Stimulated activated CD4-positive, alpha-beta T cell treated with anti-CD3 and anti-CD28 coated beads, Interleukin-2, amount 100 ng/mL, for 24 hours (primary cell): ENCODE measurements around the gene PSRC1.

ENCODE experiments used
- DNase-seq, 2 donors: peaks; one replicate each; pipeline ENCODE4 v3.0.0-alpha.2; 2020

The PSRC1 gene

DNA sequence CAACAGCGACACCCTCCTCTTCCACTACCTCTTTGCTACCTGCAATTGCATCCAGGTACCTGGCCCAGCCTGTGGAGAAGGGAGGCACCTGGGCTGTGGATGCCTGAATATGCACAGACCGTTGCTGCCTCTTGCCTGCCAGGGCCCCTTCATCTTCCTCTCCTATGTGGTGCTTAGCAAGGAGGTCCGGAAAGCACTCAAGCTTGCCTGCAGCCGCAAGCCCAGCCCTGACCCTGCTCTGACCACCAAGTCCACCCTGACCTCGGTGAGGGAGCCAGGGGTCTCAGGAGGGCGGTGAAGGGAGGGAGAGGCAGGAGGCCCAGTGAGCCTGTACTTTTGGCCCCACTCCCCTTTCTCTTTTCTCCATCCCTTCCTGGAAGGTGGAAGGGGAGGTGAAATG, 11.5 kb downstream of the PSRC1 start:
- no peak for DNase-seq

DNA sequence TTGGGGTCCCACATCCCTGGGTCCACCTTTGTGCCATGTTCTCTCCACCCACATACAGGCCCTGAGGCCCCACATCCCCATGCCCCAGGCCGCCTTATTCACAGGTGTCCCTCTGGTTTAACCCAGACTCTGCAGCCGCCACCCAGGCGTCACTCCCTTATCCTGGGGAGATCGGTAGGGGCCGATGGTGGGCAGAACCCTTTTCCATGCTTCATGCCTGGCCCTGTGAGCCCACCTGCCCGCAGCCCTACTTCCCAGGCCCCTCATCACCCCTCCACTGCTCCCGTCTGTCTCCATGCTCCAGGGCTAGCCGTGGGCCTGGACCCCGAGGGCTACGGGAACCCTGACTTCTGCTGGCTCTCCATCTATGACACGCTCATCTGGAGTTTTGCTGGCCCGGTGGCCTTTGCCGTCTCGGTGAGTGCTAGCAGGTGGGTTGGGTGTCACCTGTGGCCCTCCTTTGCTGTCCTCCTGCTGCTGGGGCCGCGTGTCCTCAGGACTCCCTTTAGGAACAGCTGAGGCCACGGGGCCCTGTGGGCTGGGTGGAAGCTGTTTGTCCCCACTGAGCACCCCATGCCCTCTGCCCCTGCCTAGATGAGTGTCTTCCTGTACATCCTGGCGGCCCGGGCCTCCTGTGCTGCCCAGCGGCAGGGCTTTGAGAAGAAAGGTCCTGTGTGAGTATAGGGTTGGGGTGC, 12.2 kb downstream of the PSRC1 start:
- DNase-seq, result no peak

DNA sequence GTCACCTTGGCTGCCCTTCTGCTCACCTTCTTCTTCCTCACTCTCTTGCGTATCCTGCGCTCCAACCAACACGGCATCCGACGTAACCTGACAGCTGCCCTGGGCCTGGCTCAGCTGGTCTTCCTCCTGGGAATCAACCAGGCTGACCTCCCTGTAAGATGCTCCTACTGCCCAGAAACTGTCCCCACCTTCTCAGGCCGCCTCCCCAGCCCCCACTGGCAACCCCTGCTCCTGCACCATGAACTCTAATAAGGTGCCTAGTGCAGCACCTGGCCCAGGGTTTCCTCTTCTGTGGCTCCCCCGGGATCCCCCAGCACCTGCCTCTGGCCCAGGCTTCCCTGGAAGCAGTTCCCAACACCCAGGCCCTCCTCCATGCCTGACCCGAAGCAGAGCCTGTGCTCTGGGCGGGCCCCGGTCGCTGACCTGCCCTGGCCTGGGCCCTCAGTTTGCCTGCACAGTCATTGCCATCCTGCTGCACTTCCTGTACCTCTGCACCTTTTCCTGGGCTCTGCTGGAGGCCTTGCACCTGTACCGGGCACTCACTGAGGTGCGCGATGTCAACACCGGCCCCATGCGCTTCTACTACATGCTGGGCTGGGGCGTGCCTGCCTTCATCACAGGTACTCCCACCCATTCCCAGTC, 12.8 kb downstream of the PSRC1 start:
- no peak for DNase-seq

DNA sequence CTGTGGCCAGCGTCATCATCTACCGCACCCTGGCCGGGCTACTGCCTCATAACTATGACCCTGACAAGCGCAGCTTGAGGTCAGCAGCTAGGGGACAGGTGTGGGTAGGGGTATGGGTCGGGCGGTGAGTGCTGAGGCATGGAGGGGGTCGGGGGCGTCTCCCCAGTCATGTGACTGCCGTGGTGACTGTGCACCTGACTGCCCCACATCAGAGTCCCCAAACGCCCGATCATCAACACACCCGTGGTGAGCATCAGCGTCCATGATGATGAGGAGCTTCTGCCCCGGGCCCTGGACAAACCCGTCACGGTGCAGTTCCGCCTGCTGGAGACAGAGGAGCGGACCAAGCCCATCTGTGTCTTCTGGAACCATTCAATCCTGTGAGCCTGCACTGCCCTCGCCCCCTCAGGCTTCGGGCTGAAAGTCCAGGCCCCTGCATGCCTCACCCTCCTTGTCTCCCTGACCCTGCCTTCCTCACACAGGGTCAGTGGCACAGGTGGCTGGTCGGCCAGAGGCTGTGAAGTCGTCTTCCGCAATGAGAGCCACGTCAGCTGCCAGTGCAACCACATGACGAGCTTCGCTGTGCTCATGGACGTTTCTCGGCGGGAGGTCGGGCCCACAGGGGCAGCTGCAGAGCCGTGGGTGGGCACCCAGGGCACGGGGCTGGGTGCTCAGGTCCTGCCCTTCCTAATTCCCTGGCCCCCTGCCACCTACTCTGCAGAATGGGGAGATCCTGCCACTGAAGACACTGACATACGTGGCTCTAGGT, 13.5 kb downstream of the PSRC1 start:
- no peak for DNase-seq

DNA sequence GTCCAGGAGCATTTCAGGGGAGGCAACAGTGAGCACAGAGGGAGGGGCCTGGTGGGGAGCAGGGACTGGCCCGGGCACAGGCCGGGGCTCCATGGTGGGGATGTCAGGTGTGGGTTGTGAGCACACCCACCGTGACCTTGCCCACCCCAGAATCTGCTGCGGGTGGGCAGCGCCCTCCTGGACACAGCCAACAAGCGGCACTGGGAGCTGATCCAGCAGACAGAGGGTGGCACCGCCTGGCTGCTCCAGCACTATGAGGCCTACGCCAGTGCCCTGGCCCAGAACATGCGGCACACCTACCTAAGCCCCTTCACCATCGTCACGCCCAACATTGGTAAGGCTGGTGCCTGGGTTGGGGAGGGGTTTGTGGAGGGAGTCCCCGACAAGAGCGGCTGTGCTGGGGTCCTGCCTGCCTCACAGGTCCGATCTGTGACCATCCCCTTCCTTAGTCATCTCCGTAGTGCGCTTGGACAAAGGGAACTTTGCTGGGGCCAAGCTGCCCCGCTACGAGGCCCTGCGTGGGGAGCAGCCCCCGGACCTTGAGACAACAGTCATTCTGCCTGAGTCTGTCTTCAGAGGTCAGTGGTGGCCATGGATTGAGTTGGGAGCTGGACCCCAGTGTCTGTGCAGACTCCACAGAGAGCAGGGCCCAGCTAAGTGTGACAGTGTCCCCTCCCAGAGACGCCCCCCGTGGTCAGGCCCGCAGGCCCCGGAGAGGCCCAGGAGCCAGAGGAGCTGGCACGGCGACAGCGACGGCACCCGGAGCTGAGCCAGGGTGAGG, 14.3 kb downstream of the PSRC1 start:
- DNase-seq, result no peak

DNA sequence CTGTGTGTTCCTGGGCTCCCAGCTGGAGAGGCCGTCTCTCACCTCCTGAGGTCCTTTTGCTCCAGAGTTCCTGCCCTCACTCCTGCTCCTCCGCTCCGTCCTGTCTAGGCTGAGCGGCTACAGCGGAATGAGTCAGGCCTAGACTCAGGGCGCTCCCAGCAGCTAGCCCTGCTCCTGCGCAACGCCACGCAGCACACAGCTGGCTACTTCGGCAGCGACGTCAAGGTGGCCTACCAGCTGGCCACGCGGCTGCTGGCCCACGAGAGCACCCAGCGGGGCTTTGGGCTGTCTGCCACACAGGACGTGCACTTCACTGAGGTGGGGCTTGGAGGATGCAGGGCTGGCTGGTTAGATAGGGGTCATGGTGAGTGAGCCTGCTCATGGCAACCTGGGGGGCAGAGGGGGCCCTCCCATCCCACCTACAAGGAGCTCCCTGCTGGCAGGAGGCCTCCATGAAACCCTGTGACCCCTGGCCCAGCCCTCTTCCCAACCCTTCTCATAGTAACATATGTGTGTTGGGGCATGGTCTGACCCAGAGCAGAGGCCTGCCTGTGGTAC, 15.1 kb downstream of the PSRC1 start:
- no peak for DNase-seq

DNA sequence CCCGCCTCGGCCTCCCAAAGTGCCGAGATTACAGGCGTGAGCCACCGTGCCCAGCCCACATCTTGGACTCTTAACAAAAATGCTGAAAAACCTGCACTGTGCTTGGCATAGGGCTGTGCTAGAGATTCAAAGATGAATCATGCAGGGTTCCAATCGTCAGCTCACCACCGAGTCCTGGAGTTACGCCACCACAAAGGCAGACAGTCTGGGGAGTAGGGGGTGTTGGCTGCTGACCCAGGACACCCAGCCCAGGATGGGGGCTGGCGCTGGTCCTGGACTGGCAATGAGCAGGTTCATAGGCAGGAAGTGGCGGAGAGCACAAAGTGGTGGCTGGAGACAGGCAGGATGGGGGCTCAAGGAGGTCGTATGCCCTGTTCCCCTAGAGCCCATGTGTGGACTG, 16.0 kb downstream of the PSRC1 start:
- DNase-seq, result no peak

DNA sequence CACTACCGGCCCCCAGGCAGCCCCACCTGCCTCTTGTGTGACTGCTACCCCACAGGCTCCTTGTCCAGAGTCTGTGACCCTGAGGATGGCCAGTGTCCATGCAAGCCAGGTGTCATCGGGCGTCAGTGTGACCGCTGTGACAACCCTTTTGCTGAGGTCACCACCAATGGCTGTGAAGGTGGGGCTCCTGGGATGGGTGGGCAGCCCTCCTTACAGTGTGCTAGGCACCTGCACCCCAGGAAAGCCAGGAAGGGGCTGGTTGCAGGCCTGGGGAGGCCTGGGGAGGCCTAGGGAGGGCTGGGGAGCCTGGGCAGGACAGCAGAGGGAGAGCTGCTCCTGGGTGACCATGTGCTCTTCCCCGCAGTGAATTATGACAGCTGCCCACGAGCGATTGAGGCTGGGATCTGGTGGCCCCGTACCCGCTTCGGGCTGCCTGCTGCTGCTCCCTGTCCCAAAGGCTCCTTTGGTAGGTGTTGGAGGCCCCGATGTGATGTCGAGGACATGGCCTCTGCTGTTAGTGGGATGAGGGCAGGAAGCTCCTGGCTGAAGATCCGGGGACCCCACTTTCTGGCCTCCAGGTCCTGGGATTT, 17.1 kb downstream of the PSRC1 start:
- DNase-seq, result no peak

DNA sequence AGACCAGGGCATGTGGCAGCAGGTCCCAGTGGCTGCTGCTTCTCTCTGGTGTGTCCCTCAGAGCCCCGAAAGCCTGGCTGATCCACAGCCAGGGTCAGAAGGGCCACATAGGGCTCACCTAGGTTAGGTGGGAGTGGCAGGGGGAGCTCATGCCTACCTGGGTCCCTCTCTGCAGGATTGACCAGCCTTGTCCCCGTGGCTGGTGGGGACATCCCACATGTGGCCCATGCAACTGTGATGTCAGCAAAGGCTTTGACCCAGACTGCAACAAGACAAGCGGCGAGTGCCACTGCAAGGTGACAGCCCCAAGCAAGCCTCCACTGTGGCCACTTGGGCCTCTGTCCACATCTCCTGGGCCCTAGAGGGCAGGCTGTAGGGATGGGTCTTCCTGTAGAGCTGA, 17.9 kb downstream of the PSRC1 start:
- no peak for DNase-seq

DNA sequence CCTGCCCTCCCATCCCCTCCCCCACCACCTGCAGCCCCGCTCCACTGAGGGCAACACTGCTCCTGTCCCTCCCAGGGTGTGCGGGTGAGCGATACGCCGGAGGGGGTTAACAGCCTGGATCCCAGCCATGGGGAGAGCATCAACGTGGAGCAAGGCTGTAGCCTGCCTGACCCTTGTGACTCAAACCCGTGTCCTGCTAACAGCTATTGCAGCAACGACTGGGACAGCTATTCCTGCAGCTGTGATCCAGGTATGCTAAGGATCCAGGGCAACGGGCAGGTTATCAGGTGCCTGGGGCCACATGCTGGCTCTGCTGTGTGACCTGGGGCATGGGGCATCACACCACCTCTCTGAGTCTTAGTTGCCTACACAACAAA, 18.6 kb downstream of the PSRC1 start:
- DNase-seq, result no peak

DNA sequence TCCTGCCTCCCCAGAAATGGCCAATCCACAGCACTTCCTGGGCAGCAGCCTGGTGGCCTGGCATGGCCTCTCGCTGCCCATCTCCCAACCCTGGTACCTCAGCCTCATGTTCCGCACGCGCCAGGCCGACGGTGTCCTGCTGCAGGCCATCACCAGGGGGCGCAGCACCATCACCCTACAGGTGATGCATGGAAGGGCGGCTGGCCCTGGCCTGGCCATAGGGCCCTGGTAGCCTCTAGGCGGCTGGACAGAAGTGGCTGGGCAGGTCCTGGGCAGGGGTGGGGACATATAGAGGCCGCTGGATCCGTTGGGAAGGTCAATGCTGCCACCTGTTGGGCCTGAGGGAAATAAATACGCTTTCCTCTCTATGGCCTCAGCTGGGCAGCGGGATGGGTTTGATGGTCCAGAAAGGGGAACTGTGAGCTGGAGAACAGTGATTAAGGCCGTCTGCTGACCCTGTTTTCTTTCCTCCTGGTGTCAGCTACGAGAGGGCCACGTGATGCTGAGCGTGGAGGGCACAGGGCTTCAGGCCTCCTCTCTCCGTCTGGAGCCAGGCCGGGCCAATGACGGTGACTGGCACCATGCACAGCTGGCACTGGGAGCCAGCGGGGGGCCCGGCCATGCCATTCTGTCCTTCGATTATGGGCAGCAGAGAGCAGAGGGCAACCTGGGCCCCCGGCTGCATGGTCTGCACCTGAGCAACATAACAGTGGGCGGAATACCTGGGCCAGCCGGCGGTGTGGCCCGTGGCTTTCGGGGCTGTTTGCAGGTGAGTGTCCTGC, 19.2 kb downstream of the PSRC1 start:
- DNase-seq, result peak; percentile 85 to 89

DNA sequence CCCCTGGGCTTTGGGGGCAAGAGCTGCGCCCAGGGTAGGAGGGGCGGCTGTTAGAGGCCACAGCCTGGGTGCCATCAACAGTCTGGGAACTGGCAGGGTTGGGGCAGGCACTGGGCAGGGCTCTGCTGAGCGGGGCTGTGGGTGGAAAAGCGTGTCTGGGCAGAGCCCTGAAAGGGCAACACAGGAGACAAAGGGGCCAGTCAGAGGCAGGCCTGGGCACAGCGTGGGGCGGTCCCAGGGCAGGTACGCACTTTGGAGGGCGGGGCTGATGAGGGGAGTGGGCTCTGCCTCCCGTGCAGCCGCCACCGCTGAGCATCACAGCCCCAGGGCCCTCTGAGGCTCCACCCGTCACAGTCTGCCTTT, 19.7 kb downstream of the PSRC1 start:
- no peak for DNase-seq

DNA sequence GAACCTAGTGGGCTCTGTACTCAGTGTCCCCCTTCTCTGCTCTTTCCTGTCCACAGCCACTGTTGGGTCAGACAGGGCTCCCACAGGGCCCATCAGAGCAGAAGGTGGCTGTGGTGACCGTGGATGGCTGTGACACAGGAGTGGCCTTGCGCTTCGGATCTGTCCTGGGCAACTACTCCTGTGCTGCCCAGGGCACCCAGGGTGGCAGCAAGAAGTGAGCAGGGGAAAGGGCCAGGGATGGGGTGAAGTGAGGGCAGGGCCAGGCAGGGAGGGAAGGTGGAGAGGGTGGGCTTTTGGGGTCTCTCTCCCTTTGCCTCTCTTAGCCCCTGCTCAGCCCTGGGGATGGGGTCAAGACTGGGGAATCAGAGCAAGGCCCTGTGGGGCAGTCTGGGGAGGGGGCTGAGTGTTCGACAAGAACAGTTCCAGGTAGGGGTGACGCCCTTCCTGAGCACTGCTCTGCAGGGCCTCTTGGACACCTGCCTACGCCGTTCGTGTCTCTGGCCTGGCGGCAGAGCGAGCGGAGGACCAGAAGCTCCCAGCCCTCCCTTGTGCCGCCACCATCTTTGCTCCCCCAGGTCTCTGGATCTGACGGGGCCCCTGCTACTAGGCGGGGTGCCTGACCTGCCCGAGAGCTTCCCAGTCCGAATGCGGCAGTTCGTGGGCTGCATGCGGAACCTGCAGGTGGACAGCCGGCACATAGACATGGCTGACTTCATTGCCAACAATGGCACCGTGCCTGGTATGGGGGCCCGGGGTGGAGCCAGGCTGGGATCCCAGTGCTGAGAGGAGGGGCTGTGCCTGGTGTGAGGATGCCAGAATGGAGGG, 20.5 kb downstream of the PSRC1 start:
- no peak for DNase-seq

DNA sequence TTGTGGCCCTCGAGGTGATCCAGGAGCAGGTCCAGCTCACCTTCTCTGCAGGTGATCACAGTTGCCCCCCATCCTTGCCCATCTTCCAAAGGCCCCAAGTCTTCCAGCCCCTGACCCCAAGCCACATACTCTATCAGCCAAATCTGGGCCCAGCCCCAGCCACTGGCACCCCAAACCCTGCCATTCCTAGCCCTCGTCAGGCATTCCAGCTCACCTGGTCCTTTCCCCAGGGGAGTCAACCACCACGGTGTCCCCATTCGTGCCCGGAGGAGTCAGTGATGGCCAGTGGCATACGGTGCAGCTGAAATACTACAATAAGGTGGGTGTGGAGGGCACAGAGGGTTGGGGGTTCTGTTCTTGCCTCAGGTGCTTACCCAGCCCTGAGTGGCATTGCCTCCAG, 21.4 kb downstream of the PSRC1 start:
- DNase-seq, result no peak

DNA sequence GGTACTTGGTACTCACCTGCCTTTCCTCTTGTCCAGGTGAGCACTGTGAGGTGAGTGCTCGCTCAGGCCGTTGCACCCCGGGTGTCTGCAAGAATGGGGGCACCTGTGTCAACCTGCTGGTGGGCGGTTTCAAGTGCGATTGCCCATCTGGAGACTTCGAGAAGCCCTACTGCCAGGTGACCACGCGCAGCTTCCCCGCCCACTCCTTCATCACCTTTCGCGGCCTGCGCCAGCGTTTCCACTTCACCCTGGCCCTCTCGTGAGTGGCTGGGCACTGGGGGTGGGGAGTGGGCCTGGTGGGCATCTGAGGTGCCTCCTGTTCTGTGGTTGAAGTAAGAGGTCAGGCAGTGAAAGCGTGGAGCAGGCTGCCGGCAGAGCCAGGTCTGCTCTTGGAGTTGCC, 21.9 kb downstream of the PSRC1 start:
- DNase-seq, result no peak

DNA sequence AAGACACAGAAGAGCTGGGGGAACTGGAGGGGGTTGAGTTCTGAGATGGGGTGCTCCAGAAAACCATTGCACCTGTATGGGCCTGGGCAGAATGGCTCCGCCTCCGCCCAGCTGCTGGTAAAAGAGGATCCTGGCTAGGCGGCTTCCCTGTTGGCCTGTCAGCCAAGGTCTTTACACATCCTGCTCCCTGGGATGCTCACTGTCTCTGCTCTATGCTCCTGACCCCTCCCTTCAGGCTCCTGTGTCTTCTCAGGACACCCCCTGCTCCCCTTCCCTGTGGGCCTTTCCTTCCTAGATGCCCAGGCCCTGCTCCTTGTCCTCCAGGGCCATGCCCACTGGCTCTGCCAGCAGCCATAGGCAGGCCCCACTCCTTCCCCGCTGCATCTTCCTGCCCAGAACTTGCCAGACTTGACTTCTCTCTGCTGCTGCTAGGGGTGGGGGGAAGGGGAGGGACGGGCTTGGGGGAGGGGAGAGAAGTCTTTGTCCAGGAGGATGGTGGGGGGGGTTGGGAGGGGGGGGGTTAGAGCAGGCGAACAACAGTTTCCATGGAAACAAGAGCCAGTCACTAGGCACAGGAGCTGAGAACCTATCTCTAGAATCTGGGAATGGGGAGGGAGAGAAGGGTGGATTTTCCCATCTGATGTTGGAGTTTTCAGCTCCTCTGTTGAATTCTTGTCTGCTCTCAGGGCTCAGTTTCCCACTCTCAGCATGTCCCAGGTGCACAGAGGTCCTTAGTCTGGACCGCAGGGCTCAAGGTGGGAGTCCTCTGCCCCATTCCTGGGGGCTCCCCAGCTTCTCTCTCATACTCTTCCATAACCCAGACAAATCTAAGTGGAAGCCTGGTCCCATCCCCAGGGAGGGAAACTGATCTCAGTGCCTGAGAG, 23.0 kb downstream of the PSRC1 start:
- no peak for DNase-seq

DNA sequence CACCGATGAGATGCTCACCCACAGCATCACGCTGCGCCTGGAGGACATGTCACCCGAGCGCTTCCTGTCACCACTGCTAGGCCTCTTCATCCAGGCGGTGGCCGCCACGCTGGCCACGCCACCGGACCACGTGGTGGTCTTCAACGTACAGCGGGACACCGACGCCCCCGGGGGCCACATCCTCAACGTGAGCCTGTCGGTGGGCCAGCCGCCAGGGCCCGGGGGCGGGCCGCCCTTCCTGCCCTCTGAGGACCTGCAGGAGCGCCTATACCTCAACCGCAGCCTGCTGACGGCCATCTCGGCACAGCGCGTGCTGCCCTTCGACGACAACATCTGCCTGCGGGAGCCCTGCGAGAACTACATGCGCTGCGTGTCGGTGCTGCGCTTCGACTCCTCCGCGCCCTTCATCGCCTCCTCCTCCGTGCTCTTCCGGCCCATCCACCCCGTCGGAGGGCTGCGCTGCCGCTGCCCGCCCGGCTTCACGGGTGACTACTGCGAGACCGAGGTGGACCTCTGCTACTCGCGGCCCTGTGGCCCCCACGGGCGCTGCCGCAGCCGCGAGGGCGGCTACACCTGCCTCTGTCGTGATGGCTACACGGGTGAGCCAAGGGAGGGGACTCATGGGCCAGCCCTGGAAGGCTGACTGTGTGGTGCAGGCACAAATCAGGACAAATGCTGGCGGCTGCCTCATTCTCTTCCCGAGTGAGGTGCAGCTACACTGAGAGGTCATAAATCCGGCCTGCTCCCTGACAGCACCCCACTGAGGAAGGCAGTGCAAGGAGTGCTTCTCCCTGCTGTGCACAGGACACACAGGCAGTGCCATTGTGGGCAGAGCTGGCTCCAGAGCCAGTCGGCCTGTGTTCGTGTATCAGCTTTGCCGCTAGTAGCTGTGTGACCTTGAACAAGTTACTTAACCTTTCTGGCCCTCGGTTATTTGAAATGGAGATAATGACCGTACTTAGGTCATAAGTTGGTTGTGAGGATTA, 24.2 kb downstream of the PSRC1 start:
- no peak for DNase-seq

DNA sequence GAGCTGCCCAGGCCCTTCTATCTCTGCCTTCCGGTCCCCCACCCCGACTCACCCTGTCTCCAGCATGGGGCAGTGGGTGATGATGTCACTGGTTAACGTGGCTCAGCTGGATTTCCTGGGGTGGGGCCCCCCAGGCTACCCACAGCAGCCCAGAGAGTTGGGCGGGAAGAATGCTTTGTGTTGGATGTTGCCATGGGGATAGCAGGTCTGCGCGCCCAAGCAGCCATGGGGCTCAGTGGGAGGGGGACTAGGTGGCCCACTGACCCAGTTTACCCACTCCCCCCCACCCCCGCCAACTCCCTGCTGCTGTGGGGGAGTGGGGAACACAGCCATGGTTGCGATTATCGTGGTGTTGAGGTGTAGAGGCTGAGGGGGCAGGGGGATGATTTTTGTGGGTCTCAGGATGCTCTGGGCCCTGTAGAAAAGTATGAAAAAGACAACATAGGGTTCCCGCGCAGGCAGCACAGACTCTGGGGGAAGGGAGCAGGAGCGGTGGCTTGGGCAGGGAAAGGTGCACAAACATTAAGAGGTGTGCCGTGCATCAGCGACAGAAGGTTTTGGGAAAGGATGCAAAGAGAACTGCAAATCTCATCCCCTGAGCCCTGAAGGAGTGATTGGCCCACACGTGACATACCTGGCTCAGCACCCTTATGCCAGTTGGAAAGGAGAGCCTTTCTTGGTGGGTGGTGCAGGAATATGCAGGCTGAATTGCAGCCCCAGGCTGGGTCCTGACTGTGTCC, 25.1 kb downstream of the PSRC1 start:
- no peak for DNase-seq
